Activated T-helper 1 cell treated with anti-CD3 and anti-CD28 coated beads, Interleukin-12 subunit alpha, Interleukin-12 subunit beta, Interleukin-2, Interleukin-4 antibody, amounts not matched to agents 30 ng/mL and 10 ng/mL and 1 ng/mL, durations not matched to agents 14 hours and 24 hours and 36 hours (primary cell): ENCODE results near the gene MSH4. TPM values are rescaled to one million over a fixed set of nuclear protein-coding genes. Genes with fewer than 3 reads are reported as not detected.
"Not testable (repeated sequence)": the region's sequence is repeated elsewhere in the genome, so short reads cannot be mapped to it uniquely, and the experiment has no call there.

Experiments used
- DNase-seq: peaks from one replicate; pipeline ENCODE4 v3.0.0; 2021; ENCODE audit warnings: low spot score
- H3K27ac Mint-ChIP-seq: one replicate; pipeline ENCODE4 v1.8.0; 2021; ENCODE audit warnings: mild to moderate bottlenecking, mixed read lengths
- H3K27me3 Mint-ChIP-seq: one replicate; pipeline ENCODE4 v1.8.0; 2022; ENCODE audit warnings: mild to moderate bottlenecking, moderate library complexity, mixed read lengths; ENCODE audit not compliant: insufficient read depth
- H3K36me3 Mint-ChIP-seq: one replicate; pipeline ENCODE4 v1.8.0; 2021; ENCODE audit warnings: low read depth, mixed read lengths
- H3K4me1 Mint-ChIP-seq: one replicate; pipeline ENCODE4 v1.8.0; 2021; ENCODE audit warnings: low read depth, mixed read lengths
- H3K4me3 Mint-ChIP-seq: one replicate; pipeline ENCODE4 v1.8.0; 2021; ENCODE audit warnings: mild to moderate bottlenecking, moderate library complexity, mixed read lengths
- H3K9me3 Mint-ChIP-seq: one replicate; pipeline ENCODE4 v1.8.0; 2021; ENCODE audit warnings: mixed read lengths
- intact Hi-C: fragments of 100-400 bp; cut with micrococcal nuclease; formaldehyde crosslinking; loops from one replicate; pipeline ENCODE4 v1.15.1; 2024
- total RNA-seq: library from RNA; stranded (reverse); gene quantifications from 2 replicates; pipeline ENCODE4 v1.2.3, GENCODE V29; 2022

The MSH4 gene
- total RNA-seq, 1 donor from 2014 or later: 0.54 TPM

DNA sequence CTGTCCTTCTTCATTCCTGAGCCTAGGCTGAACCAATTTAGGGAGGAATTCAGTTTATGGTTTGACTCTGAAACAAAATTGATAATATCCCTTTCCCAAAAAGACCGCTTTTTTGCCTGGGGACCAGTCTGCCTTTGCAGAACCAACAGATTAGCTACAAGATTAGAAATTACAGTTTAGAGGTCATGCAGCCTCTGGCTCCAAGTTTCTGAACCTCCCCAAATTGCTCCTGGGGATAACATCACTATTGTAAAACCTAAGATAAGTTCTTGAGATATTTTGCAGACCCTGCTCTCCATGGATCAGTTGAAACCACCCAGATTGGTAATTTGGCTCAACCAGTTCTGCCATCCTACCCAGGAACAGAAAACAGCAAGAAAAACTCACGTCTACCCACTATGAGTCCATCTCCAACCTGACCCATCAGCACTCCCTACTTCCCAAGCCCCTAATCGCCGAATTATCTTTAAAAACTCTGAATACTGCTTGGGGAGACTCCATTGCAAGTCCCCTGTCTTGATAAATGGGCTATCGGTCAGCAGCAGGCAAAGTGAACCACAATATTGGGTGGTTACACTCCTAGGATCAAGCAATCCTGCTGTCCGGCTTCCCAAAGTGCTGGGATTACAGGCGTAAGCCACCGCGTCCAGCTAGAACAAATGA lies 11.2 kb upstream of the MSH4 start:
- Mint-ChIP-seq H3K27me3 (peaks cover 6% of the 10 kb centered on the region), H3K36me3 (peaks cover 46% of the 10 kb centered on the region), H3K27ac (peak overlapping the region; percentile 99), H3K4me3 (peak overlapping the region; percentile 97), H3K4me1 (peaks cover 38% of the 10 kb centered on the region), H3K9me3 (no peaks in the 10 kb centered on the region)
- DNase-seq: no peak
- intact Hi-C loops: loop anchor here (5.0 to 10.0 kb wide), 2 partner anchors 1051 to 1432 kb away; partner anchors contain the start of genes CRYZ, PIGK and TYW3

GRCh38 chr1:75785983-75786853 lies 10.5 kb upstream of the MSH4 start, which contains the start of gene RABGGTB:
RABGGTB (plus strand) TSS chr1:75786256; CDS start chr1:75786272, 16 bp downstream.
- DNase-seq: peak; percentile 93
- Mint-ChIP-seq H3K9me3 (no peaks in the 10 kb centered on the region), H3K4me3 (peak within 1 kb of the TSS; percentile 97), H3K4me1 (peaks cover 46% of the 10 kb centered on the region), H3K27me3 (peaks cover 1% of the 10 kb centered on the region), H3K27ac (peak within 1 kb of the TSS; percentile 99), H3K36me3 (peaks cover 54% of the 10 kb centered on the region)
- intact Hi-C loops: loop anchor here (1.0 to 10.0 kb wide), 6 partner anchors 62 to 1993 kb away; partner anchors contain the start of genes ACADM, CRYZ, MIGA1 and PIGK

DNA sequence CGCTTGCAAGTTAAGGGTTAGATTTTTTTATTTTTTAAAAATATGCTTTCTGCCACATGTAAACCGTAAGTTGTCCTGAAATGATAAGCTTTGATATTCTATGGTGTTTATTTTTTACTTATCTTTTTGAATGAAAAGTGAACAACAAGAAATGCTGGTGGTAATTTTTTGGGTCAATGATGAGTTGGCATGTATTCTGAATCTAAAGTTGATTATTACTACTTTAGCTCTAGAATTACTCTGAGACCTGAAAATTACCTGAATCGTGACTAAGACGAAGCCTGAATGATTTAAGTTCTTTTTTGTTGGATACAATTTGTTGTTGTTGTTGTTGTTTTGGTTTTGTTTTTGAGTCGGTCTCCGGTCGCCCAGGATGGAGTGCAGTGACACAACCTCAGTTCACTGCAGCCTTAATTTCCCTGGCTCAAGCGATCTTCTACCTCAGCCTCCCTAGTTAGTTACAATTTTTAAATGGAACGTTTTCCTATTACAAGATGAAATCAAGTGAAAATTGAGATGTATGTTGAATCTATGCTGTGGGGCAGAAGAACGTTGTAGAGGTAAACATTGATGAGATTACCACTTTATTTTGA lies 9.7 kb upstream of the MSH4 start:
- DNase-seq: peak; percentile 4
- Mint-ChIP-seq H3K4me1 (peaks cover 54% of the 10 kb centered on the region), H3K36me3 (peaks cover 60% of the 10 kb centered on the region), H3K27ac (peak overlapping the region; percentile 99), H3K9me3 (no peaks in the 10 kb centered on the region), H3K4me3 (peak overlapping the region; percentile 97), H3K27me3 (no peaks in the 10 kb centered on the region)
- intact Hi-C loops: loop anchor here (1.0 to 10.0 kb wide), 6 partner anchors 63 to 1992 kb away; partner anchors contain the start of genes ACADM, CRYZ, MIGA1 and PIGK

GRCh38 chr1:75787524-75787923 lies 9.2 kb upstream of the MSH4 start:
- Mint-ChIP-seq H3K9me3 (no peaks in the 10 kb centered on the region), H3K4me1 (peaks cover 59% of the 10 kb centered on the region), H3K27ac (peak overlapping the region; percentile 99), H3K4me3 (peak overlapping the region; percentile 97), H3K36me3 (peaks cover 65% of the 10 kb centered on the region), H3K27me3 (no peaks in the 10 kb centered on the region)
- no peak for DNase-seq
- intact Hi-C loops: loop anchor here (2.0 to 10.0 kb wide), 3 partner anchors 1053 to 1895 kb away; partner anchors contain the start of genes CRYZ, PIGK, TYW3 and ZZZ3

DNA sequence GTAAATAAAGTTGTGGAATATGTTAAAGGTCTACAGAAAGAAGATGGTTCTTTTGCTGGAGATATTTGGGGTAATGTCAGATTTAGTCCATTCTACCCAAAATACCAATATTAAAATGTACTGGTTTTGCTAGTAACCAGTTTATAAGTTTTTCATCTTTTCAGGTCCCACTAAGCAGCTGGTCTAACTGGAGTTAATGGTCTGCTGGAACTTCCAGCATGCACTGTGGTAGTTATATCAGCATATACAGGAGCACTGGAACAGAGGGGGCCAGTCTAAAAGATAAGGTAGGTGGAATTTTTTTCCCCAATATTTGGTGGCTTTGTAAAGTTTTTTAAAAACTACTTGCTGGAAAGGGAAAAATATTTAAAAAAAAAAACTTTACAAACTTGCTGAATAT lies 6.7 kb upstream of the MSH4 start:
- H3K9me3 Mint-ChIP-seq: no peaks in the 10 kb centered on the region
- intact Hi-C loops: loop anchor here (5.0 to 10.0 kb wide), 2 partner anchors 1055 to 1427 kb away; partner anchors contain the start of genes CRYZ, PIGK and TYW3

DNA sequence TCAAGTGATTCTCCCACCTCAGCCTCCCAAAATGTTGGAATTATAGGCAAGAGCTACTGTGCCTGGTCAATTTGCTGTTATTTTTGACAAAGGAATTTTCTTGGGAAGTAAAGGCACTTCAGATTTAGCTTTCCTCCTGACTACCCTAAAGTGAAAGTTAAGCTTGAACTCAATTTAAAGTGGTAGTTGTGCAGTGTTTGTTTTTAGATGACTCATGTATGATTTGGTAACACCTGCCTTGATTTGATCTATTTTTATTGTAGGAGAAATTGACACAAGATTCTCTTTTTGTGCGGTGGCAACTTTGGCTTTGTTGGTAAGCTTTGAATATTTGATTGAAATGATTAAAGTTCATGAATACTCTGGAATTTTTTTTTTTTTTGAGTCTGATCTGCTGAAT lies 5.7 kb upstream of the MSH4 start:
- no peaks in the 10 kb centered on the region for H3K27me3 Mint-ChIP-seq
- no peaks in the 10 kb centered on the region for H3K9me3 Mint-ChIP-seq
- no peak overlapping the region for H3K27ac Mint-ChIP-seq
- DNase-seq: no peak
- peaks cover 63% of the 10 kb centered on the region for H3K4me1 Mint-ChIP-seq
- intact Hi-C loops: no loop called here
- peaks cover 80% of the 10 kb centered on the region for H3K36me3 Mint-ChIP-seq
- H3K4me3 Mint-ChIP-seq: peak overlapping the region; percentile 97

More for the DNA sequence above, 6.7 kb upstream of the MSH4 start:
- DNase-seq: no peak
- Mint-ChIP-seq H3K27ac (no peak overlapping the region), H3K4me1 (peaks cover 69% of the 10 kb centered on the region), H3K27me3 (no peaks in the 10 kb centered on the region), H3K36me3 (peaks cover 77% of the 10 kb centered on the region), H3K4me3 (peak overlapping the region; percentile 97)

- no peaks in the 10 kb centered on the region for H3K27me3 Mint-ChIP-seq
- intact Hi-C loops: no loop called here
- DNase-seq: no peak
- no peak overlapping the region for H3K27ac Mint-ChIP-seq
- no peak overlapping the region for H3K4me3 Mint-ChIP-seq
- H3K9me3 Mint-ChIP-seq: no peaks in the 10 kb centered on the region
- H3K36me3 Mint-ChIP-seq: peaks cover 76% of the 10 kb centered on the region
- peaks cover 62% of the 10 kb centered on the region for H3K4me1 Mint-ChIP-seq
These were observed 4.6 kb upstream of the MSH4 start for GRCh38 chr1:75792091-75792490.

DNA sequence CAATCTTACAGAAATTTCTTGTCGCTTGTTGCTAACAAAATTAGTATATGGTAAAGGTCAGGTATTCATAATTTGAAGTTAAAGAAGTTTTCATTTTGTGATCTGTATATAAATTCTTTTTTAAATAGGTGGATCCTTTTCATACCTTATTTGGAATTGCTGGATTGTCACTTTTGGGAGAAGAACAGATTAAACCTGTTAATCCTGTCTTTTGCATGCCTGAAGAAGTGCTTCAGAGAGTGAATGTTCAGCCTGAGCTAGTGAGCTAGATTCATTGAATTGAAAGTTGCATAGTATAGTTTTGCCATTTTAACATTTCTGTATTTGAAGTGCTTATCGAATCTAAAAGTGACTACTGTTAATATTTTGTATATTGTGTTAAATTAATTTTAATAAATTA lies 2.3 kb upstream of the MSH4 start:
- no peaks in the 10 kb centered on the region for H3K27me3 Mint-ChIP-seq
- peaks cover 41% of the 10 kb centered on the region for H3K4me1 Mint-ChIP-seq

DNA sequence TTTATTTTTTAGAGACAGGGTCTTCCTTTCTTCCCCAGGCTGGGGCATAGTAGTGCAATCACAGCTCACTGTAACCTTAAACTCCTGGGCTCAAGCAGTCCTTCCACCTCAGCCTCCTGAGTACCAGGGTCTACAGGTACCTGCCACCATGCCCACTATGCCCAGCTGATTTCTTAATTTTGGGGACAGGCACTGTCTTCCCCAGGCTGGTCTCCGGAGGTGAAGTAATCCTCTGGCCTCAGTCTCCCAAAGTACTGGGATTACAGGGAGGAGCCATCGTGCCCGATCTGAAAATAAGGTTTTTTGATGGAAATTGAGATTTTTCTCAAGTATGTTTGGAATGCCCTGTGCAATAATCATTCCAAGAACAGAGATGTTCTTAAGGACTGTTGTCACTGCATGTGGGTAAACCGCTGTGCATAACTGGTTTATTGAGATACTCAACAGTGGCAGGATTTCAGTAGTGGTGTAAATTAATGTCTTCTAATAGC lies 934 bp upstream of the MSH4 start:
- no peak overlapping the region for H3K4me3 Mint-ChIP-seq
- no peak for DNase-seq
- H3K9me3 Mint-ChIP-seq: no peaks in the 10 kb centered on the region
- intact Hi-C loops: no loop called here
- no peak overlapping the region for H3K27ac Mint-ChIP-seq
- H3K4me1 Mint-ChIP-seq: peaks cover 27% of the 10 kb centered on the region
- no peaks in the 10 kb centered on the region for H3K27me3 Mint-ChIP-seq
- peaks cover 53% of the 10 kb centered on the region for H3K36me3 Mint-ChIP-seq

More for the DNA sequence above, 2.3 kb upstream of the MSH4 start:
- Mint-ChIP-seq H3K36me3 (peaks cover 66% of the 10 kb centered on the region), H3K27ac (no peak overlapping the region), H3K9me3 (no peaks in the 10 kb centered on the region), H3K4me3 (no peak overlapping the region)
- intact Hi-C loops: no loop called here
- DNase-seq: no peak

GRCh38 chr1:75797273-75797588 lies 549 bp downstream of the MSH4 start:
- no peak overlapping the region for H3K27ac Mint-ChIP-seq
- no peak for DNase-seq
- intact Hi-C loops: no loop called here
- no peaks in the 10 kb centered on the region for H3K27me3 Mint-ChIP-seq
- peaks cover 13% of the 10 kb centered on the region for H3K4me1 Mint-ChIP-seq
- H3K9me3 Mint-ChIP-seq: no peaks in the 10 kb centered on the region
- peaks cover 40% of the 10 kb centered on the region for H3K36me3 Mint-ChIP-seq
- no peak overlapping the region for H3K4me3 Mint-ChIP-seq

GRCh38 chr1:75797606-75798216 lies 1.0 kb downstream of the MSH4 start:
- no peak overlapping the region for H3K27ac Mint-ChIP-seq
- DNase-seq: no peak
- no peaks in the 10 kb centered on the region for H3K27me3 Mint-ChIP-seq
- no peaks in the 10 kb centered on the region for H3K9me3 Mint-ChIP-seq
- intact Hi-C loops: no loop called here
- H3K36me3 Mint-ChIP-seq: peaks cover 36% of the 10 kb centered on the region
- H3K4me1 Mint-ChIP-seq: peaks cover 9% of the 10 kb centered on the region
- H3K4me3 Mint-ChIP-seq: no peak overlapping the region

GRCh38 chr1:75801480-75801879 lies 4.8 kb downstream of the MSH4 start:
- H3K27ac Mint-ChIP-seq, DNase-seq, H3K4me3 Mint-ChIP-seq, H3K9me3 Mint-ChIP-seq, H3K4me1 Mint-ChIP-seq, intact Hi-C loops, H3K27me3 Mint-ChIP-seq: not testable (repeated sequence)
- H3K36me3 Mint-ChIP-seq: peaks cover 14% of the 10 kb centered on the region
